OCI-LY3 (cell line): ENCODE data around the gene EIF2D.

Experiments used
- H2AFZ ChIP-seq: fragments of 200-600, 300-600 bp; shearing (Covaris generic); 2 replicates; pipeline ENCODE4 v1.6.0; 2014; ENCODE audit warnings: antibody characterized with exemption, low read depth, low read length
- H3K27ac ChIP-seq: fragments of 200-600, 300-600 bp; sonication (generic); 2 replicates; pipeline ENCODE4 v1.5.1; 2014; ENCODE audit warnings: mild to moderate bottlenecking, low read length, moderate library complexity, mixed read lengths
- H3K27me3 ChIP-seq: fragments of 200-600, 300-600 bp; sonication (generic); 2 replicates; pipeline ENCODE4 v1.6.1; 2014; ENCODE audit warnings: low read depth, low read length, mixed read lengths
- H3K36me3 ChIP-seq: fragments of 200-600, 300-600 bp; sonication (generic); replicated peaks from 2 replicates; pipeline ENCODE3; 2014; ENCODE audit warnings: low read depth, low read length, mixed read lengths
- H3K4me1 ChIP-seq: fragments of 300-600, 200-600 bp; sonication (generic); 2 replicates; pipeline ENCODE4 v1.6.1; 2014; ENCODE audit warnings: low read length, mixed read lengths
- H3K4me2 ChIP-seq: fragments of 200-600, 300-600 bp; sonication (generic); 2 replicates; pipeline ENCODE4 v1.6.1; 2014; ENCODE audit warnings: low read length, mixed read lengths
- H3K4me3 ChIP-seq: fragments of 300-600, 200-600 bp; sonication (generic); 2 replicates; pipeline ENCODE4 v1.5.1; 2014; ENCODE audit warnings: antibody characterized with exemption, mild to moderate bottlenecking, low read length, moderate library complexity
- H3K79me2 ChIP-seq: fragments of 300-600, 200-600 bp; shearing (Covaris generic); 2 replicates; pipeline ENCODE4 v1.6.1; 2014; ENCODE audit warnings: mild to moderate bottlenecking, low read length, mixed read lengths
- H3K9ac ChIP-seq: fragments of 300-600, 200-600 bp; shearing (Covaris generic); 2 replicates; pipeline ENCODE4 v1.6.0; 2014; ENCODE audit warnings: mild to moderate bottlenecking, low read length, moderate library complexity
- H3K9me3 ChIP-seq: fragments of 200-600, 300-600 bp; shearing (Covaris generic); 2 replicates; pipeline ENCODE4 v1.6.1; 2014; ENCODE audit warnings: low read length, mixed read lengths; ENCODE audit not compliant: insufficient read depth
- H4K20me1 ChIP-seq: fragments of 200-600, 300-600 bp; sonication (generic); 2 replicates; pipeline ENCODE4 v1.6.1; 2016; ENCODE audit warnings: low read length, mixed read lengths; ENCODE audit not compliant: insufficient read depth
- CTCF ChIP-seq: fragments of 200-600, 300-600 bp; sonication (generic); IDR thresholded peaks from 2 replicates; pipeline ENCODE4 v1.5.1; 2014; ENCODE audit warnings: antibody characterized with exemption, low read length, low read depth
- EZH2phosphoT487 ChIP-seq: fragments of 200-600 bp; shearing (Covaris generic); IDR thresholded peaks from 2 replicates; pipeline ENCODE4 v1.6.1; 2018; ENCODE audit warnings: antibody characterized with exemption, mixed run types, low read depth

The EIF2D gene

GRCh38 chr1:206573762-206574161 lies 38.5 kb downstream of the EIF2D start:
- TF ChIP-seq EZH2phosphoT487 (no peak), CTCF (no peak)
- Histone ChIP-seq H3K4me2 (no peak overlapping the region; the same call in 1 of the 2 replicates), H3K4me1 (peaks cover 67% of the 10 kb centered on the region), H3K79me2 (peaks cover 100% of the 10 kb centered on the region), H3K4me3 (no peak overlapping the region), H2AFZ (no peak overlapping the region), H3K27ac (no peak overlapping the region), H4K20me1 (peaks cover 96% of the 10 kb centered on the region), H3K9me3 (no peaks in the 10 kb centered on the region), H3K27me3 (no peaks in the 10 kb centered on the region), H3K9ac (no peak overlapping the region), H3K36me3 (peaks cover 55% of the 10 kb centered on the region)

- no peak overlapping the region for H3K9ac ChIP-seq
- H2AFZ ChIP-seq: no peak overlapping the region
- H4K20me1 ChIP-seq: peaks cover 96% of the 10 kb centered on the region
- no peaks in the 10 kb centered on the region for H3K9me3 ChIP-seq
- H3K36me3 ChIP-seq: peaks cover 60% of the 10 kb centered on the region
- H3K4me2 ChIP-seq: no peak overlapping the region
- no peak for TF ChIP-seq EZH2phosphoT487
- TF ChIP-seq CTCF: no peak
- H3K4me3 ChIP-seq: no peak overlapping the region
- no peaks in the 10 kb centered on the region for H3K27me3 ChIP-seq
- no peak overlapping the region for H3K27ac ChIP-seq
- H3K4me1 ChIP-seq: peaks cover 65% of the 10 kb centered on the region
- H3K79me2 ChIP-seq: peaks cover 100% of the 10 kb centered on the region
These were observed 38.9 kb downstream of the EIF2D start for GRCh38 chr1:206573319-206573718.

DNA sequence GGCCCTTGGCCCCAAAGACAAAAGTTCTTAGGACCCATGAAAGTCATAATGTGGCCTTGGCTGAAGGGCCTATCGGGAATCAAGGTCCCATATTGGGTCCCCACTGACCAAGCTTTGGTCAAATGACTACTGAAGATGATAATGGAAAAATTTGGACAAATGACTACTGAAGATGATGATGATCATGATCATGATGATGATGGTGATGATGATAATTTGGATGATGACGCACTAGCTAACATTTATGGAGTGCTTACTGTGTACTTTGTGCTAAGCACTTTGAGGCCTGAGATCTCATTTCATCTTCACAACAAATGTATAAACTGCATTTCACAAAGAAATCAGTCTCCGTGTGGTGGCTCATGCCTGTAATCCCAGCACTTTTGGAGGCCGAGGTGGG lies 39.4 kb downstream of the EIF2D start:
- no peak overlapping the region for H3K4me3 ChIP-seq
- H2AFZ ChIP-seq: no peak overlapping the region
- H3K27ac ChIP-seq: no peak overlapping the region
- peaks cover 100% of the 10 kb centered on the region for H3K79me2 ChIP-seq
- peaks cover 64% of the 10 kb centered on the region for H3K36me3 ChIP-seq
- TF ChIP-seq CTCF (no peak), EZH2phosphoT487 (no peak)
- peaks cover 97% of the 10 kb centered on the region for H4K20me1 ChIP-seq
- H3K4me1 ChIP-seq: peaks cover 60% of the 10 kb centered on the region
- H3K27me3 ChIP-seq: no peaks in the 10 kb centered on the region
- no peaks in the 10 kb centered on the region for H3K9me3 ChIP-seq
- H3K9ac ChIP-seq: no peak overlapping the region
- no peak overlapping the region for H3K4me2 ChIP-seq

DNA sequence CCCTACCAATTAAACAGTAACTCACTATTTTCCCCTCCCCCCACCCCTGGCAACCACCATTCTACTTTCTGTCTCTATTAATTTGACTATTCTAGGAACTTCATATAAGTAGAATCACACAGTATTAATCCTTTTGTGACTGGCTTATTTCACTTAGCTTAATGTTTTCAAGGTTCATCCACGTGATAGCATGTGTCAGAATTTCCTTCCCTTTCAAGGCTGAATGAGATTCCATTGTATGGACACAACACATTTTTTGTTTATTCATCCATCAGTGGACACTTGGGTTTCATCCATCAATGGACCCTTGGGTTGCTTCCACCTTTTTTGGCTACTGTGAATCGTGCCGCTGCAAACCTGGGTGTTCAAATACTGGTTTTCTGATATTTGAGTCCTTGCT lies 41.7 kb downstream of the EIF2D start:
- no peaks in the 10 kb centered on the region for H3K27me3 ChIP-seq
- H3K27ac ChIP-seq: no peak overlapping the region
- no peak overlapping the region for H2AFZ ChIP-seq
- H3K4me1 ChIP-seq: peaks cover 43% of the 10 kb centered on the region
- no peak overlapping the region for H3K4me3 ChIP-seq
- peaks cover 83% of the 10 kb centered on the region for H3K36me3 ChIP-seq
- peaks cover 100% of the 10 kb centered on the region for H3K79me2 ChIP-seq
- no peaks in the 10 kb centered on the region for H3K9me3 ChIP-seq
- H3K9ac ChIP-seq: no peak overlapping the region
- peak overlapping the region; percentile 9; the same call in 1 of the 2 replicates for H3K4me2 ChIP-seq
- TF ChIP-seq CTCF: no peak
- no peak for TF ChIP-seq EZH2phosphoT487
- H4K20me1 ChIP-seq: peaks cover 97% of the 10 kb centered on the region
